Measurements from ENCODE around the gene KDR. TPM values are rescaled to one million over a fixed set of nuclear protein-coding genes. Genes with fewer than 3 reads are reported as not detected.
A peak's percentile ranks its signal among the peaks of the same experiment; 100 is the strongest.

The KDR gene
- total RNA-seq, 1 donor from 2014 or later, result 924 TPM

DNA sequence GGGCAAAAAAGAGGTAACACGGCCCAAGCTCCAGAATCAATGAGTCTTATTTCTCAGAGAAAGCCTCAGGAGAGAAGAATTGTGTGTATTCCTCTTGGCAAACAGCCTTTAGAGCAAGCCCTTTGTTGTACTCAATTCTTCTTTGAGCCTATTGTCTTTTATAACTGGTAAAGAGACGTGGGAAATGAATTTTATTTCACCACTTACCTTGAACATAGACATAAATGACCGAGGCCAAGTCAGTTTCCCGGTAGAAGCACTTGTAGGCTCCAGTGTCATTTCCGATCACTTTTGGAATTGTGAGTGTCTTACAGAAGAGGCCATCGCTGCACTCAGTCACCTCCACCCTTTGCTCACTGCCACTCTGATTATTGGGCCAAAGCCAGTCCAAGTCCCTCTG lies 7.0 kb downstream of the KDR start:
- peaks cover 1% of the 10 kb centered on the region for H3K27me3 Mint-ChIP-seq (ENCODE audit: unreplicated experiment)
- H3K36me3 Mint-ChIP-seq (ENCODE audit: low read depth, unreplicated experiment), result peaks cover 92% of the 10 kb centered on the region
- DNase-seq (ENCODE audit: low spot score), result no peak
- peaks cover 71% of the 10 kb centered on the region for H3K4me1 Mint-ChIP-seq (ENCODE audit: unreplicated experiment)
- TF ChIP-seq CTCF (IDR thresholded peaks at IDR 0.05; ENCODE audit: unreplicated experiment), result no peak
- peak overlapping the region; percentile 85 for H3K27ac Mint-ChIP-seq (ENCODE audit: unreplicated experiment)
- H3K4me3 Mint-ChIP-seq (ENCODE audit: unreplicated experiment), result peak overlapping the region; percentile 88
- H3K9me3 Mint-ChIP-seq (ENCODE audit: unreplicated experiment), result no peaks in the 10 kb centered on the region

DNA sequence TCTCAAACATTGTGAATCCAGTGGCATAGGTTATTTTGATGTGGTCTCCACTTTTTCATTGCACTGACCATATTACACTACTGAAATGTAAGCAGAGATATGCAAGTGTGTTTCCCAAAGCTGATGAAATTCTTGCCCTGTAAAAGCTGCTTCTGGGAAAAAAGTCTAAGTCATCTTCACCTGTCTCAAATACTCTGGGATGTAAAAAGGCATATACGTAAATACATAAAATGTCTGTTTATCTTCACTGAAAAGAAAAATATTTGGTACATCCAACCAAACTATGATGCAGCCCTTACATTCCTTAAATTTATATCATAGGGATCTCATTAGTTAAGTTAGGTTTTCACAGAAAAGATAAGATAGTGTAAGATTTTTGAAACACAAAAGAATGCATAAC lies 7.9 kb downstream of the KDR start:
- Mint-ChIP-seq H3K27ac (ENCODE audit: unreplicated experiment) (peak overlapping the region; percentile 87), H3K36me3 (ENCODE audit: low read depth, unreplicated experiment) (peaks cover 90% of the 10 kb centered on the region)

GRCh38 chr4:55116450-55116849 lies 8.9 kb downstream of the KDR start:
- peak; percentile 35 for DNase-seq (ENCODE audit: low spot score)
- Mint-ChIP-seq H3K4me3 (ENCODE audit: unreplicated experiment) (peak overlapping the region; percentile 88), H3K27me3 (ENCODE audit: unreplicated experiment) (peaks cover 4% of the 10 kb centered on the region), H3K36me3 (ENCODE audit: low read depth, unreplicated experiment) (peaks cover 88% of the 10 kb centered on the region), H3K4me1 (ENCODE audit: unreplicated experiment) (peaks cover 77% of the 10 kb centered on the region), H3K9me3 (ENCODE audit: unreplicated experiment) (no peaks in the 10 kb centered on the region), H3K27ac (ENCODE audit: unreplicated experiment) (peak overlapping the region; percentile 87)
- TF ChIP-seq CTCF (IDR thresholded peaks at IDR 0.05; ENCODE audit: unreplicated experiment), result no peak

More for the DNA sequence above, 7.9 kb downstream of the KDR start:
- Mint-ChIP-seq H3K27me3 (ENCODE audit: unreplicated experiment) (peaks cover 1% of the 10 kb centered on the region), H3K4me3 (ENCODE audit: unreplicated experiment) (peak overlapping the region; percentile 88), H3K9me3 (ENCODE audit: unreplicated experiment) (no peaks in the 10 kb centered on the region), H3K4me1 (ENCODE audit: unreplicated experiment) (peaks cover 70% of the 10 kb centered on the region)
- no peak for TF ChIP-seq CTCF (IDR thresholded peaks at IDR 0.05; ENCODE audit: unreplicated experiment)
- no peak for DNase-seq (ENCODE audit: low spot score)

DNA sequence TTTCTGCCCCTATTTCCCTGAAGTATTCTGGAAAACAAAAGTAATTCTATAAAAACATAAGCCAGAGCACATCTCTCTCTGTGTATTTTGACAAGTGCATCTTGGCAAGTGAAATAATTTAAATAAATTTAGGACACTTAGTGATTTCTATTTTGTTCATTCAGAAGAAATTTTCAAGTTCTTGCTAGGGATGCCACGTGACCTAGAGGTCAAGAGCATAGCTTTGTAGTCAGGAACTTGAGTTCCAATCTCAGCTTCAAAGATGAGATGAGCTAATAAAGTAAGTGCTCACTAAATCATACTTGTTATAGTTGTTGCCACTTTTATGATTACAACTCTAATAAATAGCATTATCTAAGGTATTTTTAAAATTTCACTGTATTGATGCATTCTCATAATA lies 13.8 kb downstream of the KDR start:
- peaks cover 87% of the 10 kb centered on the region for H3K36me3 Mint-ChIP-seq (ENCODE audit: low read depth, unreplicated experiment)
- H3K27ac Mint-ChIP-seq (ENCODE audit: unreplicated experiment), result peak overlapping the region; percentile 58
- TF ChIP-seq CTCF (IDR thresholded peaks at IDR 0.05; ENCODE audit: unreplicated experiment), result no peak
- H3K9me3 Mint-ChIP-seq (ENCODE audit: unreplicated experiment), result no peaks in the 10 kb centered on the region
- H3K4me1 Mint-ChIP-seq (ENCODE audit: unreplicated experiment), result peaks cover 82% of the 10 kb centered on the region
- peaks cover 14% of the 10 kb centered on the region for H3K27me3 Mint-ChIP-seq (ENCODE audit: unreplicated experiment)
- peak overlapping the region; percentile 64 for H3K4me3 Mint-ChIP-seq (ENCODE audit: unreplicated experiment)
- no peak for DNase-seq (ENCODE audit: low spot score)

DNA sequence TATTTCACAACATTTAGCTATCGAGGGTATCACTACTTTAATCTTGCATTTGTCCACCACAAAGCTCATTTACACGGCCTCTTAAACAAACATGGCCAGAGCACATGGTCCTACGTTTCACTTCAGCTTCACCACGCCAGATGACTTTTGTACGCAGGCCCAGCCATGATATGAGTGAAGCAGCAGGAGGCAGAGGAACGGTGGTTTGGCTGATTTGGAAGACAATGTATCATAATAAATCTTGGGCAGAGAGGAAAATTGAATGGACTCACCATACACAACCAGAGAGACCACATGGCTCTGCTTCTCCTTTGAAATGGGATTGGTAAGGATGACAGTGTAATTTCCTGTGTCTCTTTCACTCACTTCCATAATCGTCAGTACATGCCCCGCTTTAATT lies 15.3 kb downstream of the KDR start:
- H3K27ac Mint-ChIP-seq (ENCODE audit: unreplicated experiment), result peak overlapping the region; percentile 28
- peaks cover 21% of the 10 kb centered on the region for H3K27me3 Mint-ChIP-seq (ENCODE audit: unreplicated experiment)
- H3K4me3 Mint-ChIP-seq (ENCODE audit: unreplicated experiment), result peak overlapping the region; percentile 64
- H3K9me3 Mint-ChIP-seq (ENCODE audit: unreplicated experiment), result no peaks in the 10 kb centered on the region
- DNase-seq (ENCODE audit: low spot score), result no peak
- TF ChIP-seq CTCF (IDR thresholded peaks at IDR 0.05; ENCODE audit: unreplicated experiment), result no peak
- H3K36me3 Mint-ChIP-seq (ENCODE audit: low read depth, unreplicated experiment), result peaks cover 88% of the 10 kb centered on the region
- peaks cover 84% of the 10 kb centered on the region for H3K4me1 Mint-ChIP-seq (ENCODE audit: unreplicated experiment)

All from endothelial cell (in vitro differentiated cells).